ENCODE results near the gene TMCC2.

Gene TMCC2

GRCh38 chr1:205260948-205261732 lies 33.4 kb downstream of the TMCC2 start:
- no peak for DNase-seq (ENCODE audit: low spot score)

GRCh38 chr1:205261946-205262691 lies 34.4 kb downstream of the TMCC2 start:
- no peak for DNase-seq (ENCODE audit: low spot score)

- no peak for DNase-seq (ENCODE audit: low spot score)
Observed at GRCh38 chr1:205262731-205263171, 35.0 kb downstream of the TMCC2 start.

DNA sequence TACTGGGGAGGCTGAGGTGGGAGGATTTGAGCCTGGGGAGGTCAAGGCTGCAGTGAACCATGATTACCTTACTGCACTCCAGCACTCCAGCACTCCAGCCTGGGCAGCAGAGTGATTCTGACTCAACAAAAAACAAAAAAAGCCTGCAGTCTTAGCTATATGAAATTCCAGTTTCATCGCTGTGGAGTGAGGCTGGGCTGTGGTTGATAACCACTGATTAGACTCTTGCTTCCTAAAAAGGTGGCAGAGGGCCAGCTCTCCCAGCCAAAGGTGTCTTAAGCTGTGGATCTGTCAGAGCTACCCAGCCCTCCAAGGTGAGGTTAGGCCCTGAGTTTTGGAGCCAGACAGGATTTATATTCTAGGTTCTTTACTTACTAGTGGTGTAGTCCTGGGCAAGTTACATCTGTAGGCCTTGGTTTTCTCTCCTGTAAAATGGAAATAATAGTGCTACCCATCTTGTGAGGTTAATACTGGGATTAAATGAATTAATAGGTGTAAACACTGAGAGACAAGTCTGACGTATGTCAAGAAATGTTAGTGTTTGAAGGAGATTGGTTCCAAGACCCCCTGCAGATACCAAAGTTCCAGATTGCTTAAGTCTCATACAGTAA lies 35.9 kb downstream of the TMCC2 start:
- no peak for DNase-seq (ENCODE audit: low spot score)

- DNase-seq (ENCODE audit: low spot score), result no peak
Observed at GRCh38 chr1:205266611-205267305, 39.0 kb downstream of the TMCC2 start.

DNA sequence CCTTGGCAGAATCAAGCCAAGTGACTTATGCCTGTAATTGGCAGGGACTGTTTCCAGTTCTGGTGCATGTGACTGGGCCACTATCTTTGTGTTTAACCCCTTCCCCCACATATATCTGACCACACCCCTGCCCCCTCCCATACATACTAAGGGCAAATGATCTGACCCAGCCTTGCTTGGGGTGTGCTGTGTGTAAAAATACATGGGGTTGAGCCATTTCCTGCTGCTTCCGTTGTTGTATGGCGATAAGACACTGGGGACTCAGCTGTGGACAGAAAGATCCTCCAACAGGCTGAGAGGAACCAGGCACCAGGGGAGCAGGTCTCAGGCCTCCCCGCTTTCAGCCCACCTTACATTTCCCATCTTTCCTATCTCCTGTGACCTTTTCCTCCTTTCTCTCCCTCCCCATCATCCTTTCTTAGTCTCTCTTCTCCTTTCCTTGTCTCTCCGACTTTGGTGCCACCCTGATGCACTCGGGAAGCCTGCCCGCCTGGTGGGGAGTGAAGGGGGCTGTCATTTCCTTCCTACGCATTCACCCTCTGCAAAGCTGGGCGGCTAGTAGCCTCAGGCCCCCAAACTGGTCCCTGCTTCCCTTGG lies 39.7 kb downstream of the TMCC2 start:
- no peak for DNase-seq (ENCODE audit: low spot score)

DNA sequence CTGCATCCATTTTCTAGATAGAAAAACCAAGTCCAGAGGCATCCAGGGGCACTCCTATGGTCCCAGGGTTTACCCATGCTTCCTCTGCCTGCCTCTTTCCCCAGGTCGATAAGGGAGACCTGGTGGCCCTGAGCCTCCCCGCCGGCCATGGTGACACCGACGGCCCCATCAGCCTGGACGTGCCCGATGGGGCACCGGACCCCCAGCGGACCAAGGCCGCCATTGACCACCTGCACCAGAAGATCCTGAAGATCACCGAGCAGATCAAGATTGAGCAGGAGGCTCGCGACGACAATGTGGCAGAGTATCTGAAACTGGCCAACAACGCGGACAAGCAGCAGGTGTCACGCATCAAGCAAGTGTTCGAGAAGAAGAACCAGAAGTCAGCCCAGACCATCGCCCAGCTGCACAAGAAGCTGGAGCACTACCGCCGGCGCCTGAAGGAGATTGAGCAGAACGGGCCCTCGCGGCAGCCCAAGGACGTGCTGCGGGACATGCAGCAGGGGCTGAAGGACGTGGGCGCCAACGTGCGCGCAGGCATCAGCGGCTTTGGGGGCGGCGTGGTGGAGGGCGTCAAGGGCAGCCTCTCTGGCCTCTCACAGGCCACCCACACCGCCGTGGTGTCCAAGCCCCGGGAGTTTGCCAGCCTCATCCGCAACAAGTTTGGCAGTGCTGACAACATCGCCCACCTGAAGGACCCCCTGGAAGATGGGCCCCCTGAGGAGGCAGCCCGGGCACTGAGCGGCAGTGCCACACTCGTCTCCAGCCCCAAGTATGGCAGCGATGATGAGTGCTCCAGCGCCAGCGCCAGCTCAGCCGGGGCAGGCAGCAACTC lies 41.3 kb downstream of the TMCC2 start:
- no peak for DNase-seq (ENCODE audit: low spot score)

DNA sequence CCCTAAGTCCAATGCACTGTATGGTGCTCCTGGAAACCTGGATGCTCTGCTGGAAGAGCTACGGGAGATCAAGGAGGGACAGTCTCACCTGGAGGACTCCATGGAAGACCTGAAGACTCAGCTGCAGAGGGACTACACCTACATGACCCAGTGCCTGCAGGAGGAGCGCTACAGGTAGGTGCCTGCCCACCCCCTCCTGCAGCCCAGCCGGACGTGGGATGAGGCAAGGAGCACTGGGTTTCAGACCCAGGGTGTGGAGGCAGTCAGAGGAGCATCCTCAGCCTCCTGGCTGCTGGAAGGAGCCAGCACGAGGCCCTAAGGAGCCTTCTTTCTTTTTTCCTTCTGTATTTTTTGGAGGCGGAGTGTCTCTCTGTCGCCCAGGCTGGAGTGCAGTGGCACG lies 42.0 kb downstream of the TMCC2 start:
- no peak for DNase-seq (ENCODE audit: low spot score)

DNA sequence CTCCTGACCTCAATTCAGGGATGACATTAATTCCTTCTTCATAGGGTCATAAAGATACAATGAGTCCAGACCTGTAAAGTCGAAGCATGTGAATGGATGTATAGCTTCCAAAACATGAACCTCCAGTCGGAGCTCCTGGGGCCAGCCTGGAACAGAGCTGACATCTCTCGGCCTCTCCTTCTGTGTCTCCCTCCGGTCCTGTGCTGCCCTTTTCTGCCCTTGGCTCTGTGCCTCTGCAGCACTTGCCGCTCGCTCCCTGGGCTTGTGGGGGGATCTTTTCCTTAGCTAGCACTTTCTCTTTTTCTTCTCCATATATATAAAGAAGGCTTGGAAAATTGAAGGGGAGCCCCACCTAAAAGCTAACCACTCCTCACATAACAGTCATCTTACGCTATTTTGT lies 42.5 kb downstream of the TMCC2 start:
- no peak for DNase-seq (ENCODE audit: low spot score)

GRCh38 chr1:205270764-205271163 lies 43.0 kb downstream of the TMCC2 start:
- DNase-seq (ENCODE audit: low spot score), result no peak

DNA sequence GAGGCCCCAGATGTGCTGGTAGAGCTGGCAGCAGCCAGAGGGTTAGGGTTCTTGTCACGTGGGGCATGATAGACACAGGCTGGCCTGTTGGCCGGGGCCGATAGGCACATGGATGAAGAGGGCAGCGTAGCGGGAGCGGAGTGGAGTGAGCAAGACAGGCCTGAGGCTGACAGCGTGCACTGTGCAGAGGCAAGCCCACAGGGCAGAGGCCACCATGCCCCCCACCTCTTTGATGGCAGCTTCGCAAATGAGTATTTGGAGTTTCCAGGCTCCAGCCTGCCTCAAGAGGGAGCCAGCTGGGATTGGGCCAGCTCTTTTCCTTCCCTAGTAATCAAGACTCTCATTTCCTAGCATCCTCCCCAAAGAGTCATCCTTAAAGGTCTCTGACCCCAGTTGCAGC lies 43.5 kb downstream of the TMCC2 start:
- DNase-seq (ENCODE audit: low spot score), result no peak

DNA sequence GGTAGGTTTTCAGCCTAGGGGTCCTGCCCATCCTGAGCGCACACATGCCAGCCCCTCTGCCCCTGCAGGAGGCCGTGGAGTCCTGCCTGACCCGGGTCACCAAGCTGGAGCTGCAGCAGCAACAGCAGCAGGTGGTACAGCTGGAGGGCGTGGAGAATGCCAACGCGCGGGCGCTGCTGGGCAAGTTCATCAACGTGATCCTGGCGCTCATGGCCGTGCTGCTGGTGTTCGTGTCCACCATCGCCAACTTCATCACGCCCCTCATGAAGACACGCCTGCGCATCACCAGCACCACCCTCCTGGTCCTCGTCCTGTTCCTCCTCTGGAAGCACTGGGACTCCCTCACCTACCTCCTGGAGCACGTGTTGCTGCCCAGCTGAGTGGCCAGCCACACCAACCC lies 44.0 kb downstream of the TMCC2 start:
- no peak for DNase-seq (ENCODE audit: low spot score)

- DNase-seq (ENCODE audit: low spot score), result no peak
Observed at GRCh38 chr1:205272536-205272935, 44.8 kb downstream of the TMCC2 start.

- DNase-seq (ENCODE audit: low spot score), result peak; percentile 89
Observed at GRCh38 chr1:205273551-205273982, 45.8 kb downstream of the TMCC2 start.

DNA sequence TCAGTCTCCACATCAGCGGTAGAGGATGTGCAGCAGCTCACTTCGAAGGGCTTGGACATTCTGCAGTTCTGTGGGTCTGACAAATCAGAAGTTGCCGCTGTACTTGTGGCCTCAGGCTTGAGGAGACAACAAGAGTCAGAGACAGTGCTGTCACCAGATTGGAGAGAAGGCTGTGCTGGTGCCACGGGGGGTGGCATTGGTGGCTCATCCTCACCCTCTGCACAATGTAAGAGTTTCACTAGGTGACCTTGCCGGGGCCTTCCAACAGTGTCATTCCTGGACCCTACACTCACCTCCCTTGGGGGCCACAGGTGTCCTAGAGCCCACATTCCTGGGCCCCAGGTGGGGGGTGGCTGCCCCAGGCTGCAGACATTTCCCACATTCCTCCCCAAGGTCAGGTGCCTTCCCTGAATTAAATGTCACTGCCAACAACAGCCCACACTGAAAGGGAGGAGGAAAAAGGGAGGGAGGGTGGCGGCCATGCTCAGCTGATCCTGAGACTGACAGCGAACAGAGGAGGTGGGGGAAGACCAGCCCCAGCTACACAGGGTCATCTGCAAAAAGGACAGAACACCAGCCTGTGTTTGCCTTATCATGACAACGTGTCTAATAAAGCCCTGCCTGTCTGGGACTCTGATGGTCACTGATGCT lies 46.4 kb downstream of the TMCC2 start:
- DNase-seq (ENCODE audit: low spot score), result no peak

- DNase-seq (ENCODE audit: low spot score), result peak; percentile 52
Observed at GRCh38 chr1:205275133-205275532, 47.4 kb downstream of the TMCC2 start.

- no peak for DNase-seq (ENCODE audit: low spot score)
Observed at GRCh38 chr1:205275916-205276688, 48.4 kb downstream of the TMCC2 start.

- no peak for DNase-seq (ENCODE audit: low spot score)
Observed at GRCh38 chr1:205276689-205277065, 48.9 kb downstream of the TMCC2 start.

GRCh38 chr1:205279986-205280385 lies 52.2 kb downstream of the TMCC2 start:
- no peak for DNase-seq (ENCODE audit: low spot score)
